K562 (cell line): ENCODE measurements around the gene ZNF266. TPM values are rescaled to one million over a fixed set of nuclear protein-coding genes. Genes with fewer than 3 reads are reported as not detected.

Experiments used
- ATAC-seq: fragments of 200-7000 bp; cut with Tn5 transposase; 3 replicates; pipeline ENCODE4 v1.9.1; 2020; ENCODE audit warnings: moderate library complexity
- BruUV-seq: library from RNA; stranded (reverse); fragments of 400-500 nt; replicated peaks from 2 replicates; lab custom pipeline; 2021; lab: Mats Ljungman, UMichigan
- CTCF ChIA-PET: fragments of 300-600 bp; formaldehyde crosslinking; extraction: SDS; loops from one replicate; lab custom pipeline; 2021; ENCODE audit warnings: low intra/inter-chr PET ratio; lab: Yijun Ruan, JAX
- POLR2A ChIA-PET: fragments of 300-600, 350-650 bp; sonication (Branson Sonifier 250); formaldehyde crosslinking; extraction: SDS; loops from one replicate; lab custom pipeline; 2021; ENCODE audit warnings: antibody characterized with exemption, inconsistent platforms; lab: Yijun Ruan, JAX
- DNase-seq, 4 experiments: peaks; one replicate each; pipeline versions ENCODE4 v3.0.0 to v3.0.0-alpha.2; 2011 to 2018; ENCODE audit warnings: low spot score in 3 of 4, mixed read lengths in 3 of 4; ENCODE audit errors: extremely low read depth in 1 of 4
- FAIRE-seq: peaks from 2 replicates; lab custom pipeline; 2011; peaks lifted over from hg19 to GRCh38; lab: Jason Lieb, UNC
- H2AFZ ChIP-seq: 2 replicates; pipeline ENCODE4 v1.6.0; 2011; ENCODE audit warnings: low read depth, low read length, control low read depth, inconsistent platforms
- H3K27ac ChIP-seq: fragments of 200-600 bp; 3 replicates; pipeline ENCODE4 v1.8.0; 2011; ENCODE audit warnings: low read depth, mild to moderate bottlenecking, control low read depth, inconsistent platforms, low read length, moderate library complexity, mixed read lengths; ENCODE audit errors: extremely low read depth
- H3K27me3 ChIP-seq, 2 experiments: fragments of 300-600 bp in 1 of 2; 2 replicates in 1 of 2; 3 replicates in 1 of 2; pipeline versions ENCODE4 v1.6.0 to v1.8.0; 2011; ENCODE audit warnings: inconsistent platforms in 2 of 2, low read length in 2 of 2, mild to moderate bottlenecking in 1 of 2, mixed read lengths in 1 of 2, moderate library complexity in 1 of 2; ENCODE audit not compliant: control insufficient read depth in 2 of 2, insufficient read depth in 2 of 2
- H3K36me3 ChIP-seq: fragments of 300-600 bp; 3 replicates; pipeline ENCODE4 v1.8.0; 2011; ENCODE audit warnings: mild to moderate bottlenecking, low read length, inconsistent platforms; ENCODE audit not compliant: control insufficient read depth, insufficient read depth
- H3K4me1 ChIP-seq, 2 experiments: fragments of 200-600 bp in 1 of 2; replicated peaks in 1 of 2; 2 replicates in 1 of 2; 3 replicates in 1 of 2; pipeline versions ENCODE4 v1.5.1 to v1.8.0; 2011; ENCODE audit warnings: inconsistent platforms in 2 of 2, low read length in 2 of 2, mild to moderate bottlenecking in 1 of 2, mixed read lengths in 1 of 2, moderate library complexity in 1 of 2; ENCODE audit not compliant: control insufficient read depth in 2 of 2, insufficient read depth in 2 of 2
- H3K4me2 ChIP-seq: 2 replicates; pipeline ENCODE4 v1.6.1; 2011; ENCODE audit warnings: low read length, control low read depth, inconsistent platforms, mixed read lengths; ENCODE audit not compliant: insufficient read depth
- H3K4me3 ChIP-seq: fragments of 200-600 bp; sonication (generic), shearing (Covaris generic); 2 replicates; pipeline ENCODE4 v1.5.1; 2016; ENCODE audit warnings: control low read depth, inconsistent platforms
- H3K79me2 ChIP-seq: fragments of 200-600 bp; 3 replicates; pipeline ENCODE4 v1.8.0; 2011; ENCODE audit warnings: low read length, inconsistent platforms; ENCODE audit not compliant: control insufficient read depth, insufficient read depth
- H3K9ac ChIP-seq, 2 experiments: 2 replicates each; pipeline versions ENCODE4 v1.6.0 to v1.6.1; 2011; ENCODE audit warnings: low read depth in 2 of 2, low read length in 2 of 2, control low read depth in 1 of 2, inconsistent platforms in 1 of 2, mild to moderate bottlenecking in 1 of 2, mixed read lengths in 1 of 2; ENCODE audit not compliant: insufficient read depth in 1 of 2
- H3K9me1 ChIP-seq: one replicate; pipeline ENCODE4 v1.6.0; 2011; ENCODE audit warnings: inconsistent platforms, mild to moderate bottlenecking, low read length, moderate library complexity; ENCODE audit not compliant: control insufficient read depth, insufficient read depth
- H3K9me3 ChIP-seq: replicated peaks from 2 replicates; pipeline ENCODE4 v1.5.1; 2011; ENCODE audit warnings: low read depth, low read length, inconsistent platforms; ENCODE audit not compliant: control insufficient read depth, insufficient read depth
- H4K20me1 ChIP-seq: replicated peaks from 2 replicates; pipeline ENCODE4 v1.6.1; 2011; ENCODE audit warnings: low read length, inconsistent platforms, mixed read lengths; ENCODE audit not compliant: control insufficient read depth, insufficient read depth
- DNMT1 ChIP-seq: fragments of 450-650 bp; IDR thresholded peaks from 2 replicates; pipeline ENCODE4 v1.6.1; 2016; ENCODE audit warnings: antibody characterized with exemption, mild to moderate bottlenecking
- ESRRB ChIP-seq: fragments of 250-450 bp; sonication (Bioruptor Pico); IDR thresholded peaks from 2 replicates; pipeline ENCODE4 v1.5.0; 2020; ENCODE audit warnings: mild to moderate bottlenecking, moderate library complexity, borderline replicate concordance
- GATA2 ChIP-seq: sonication (generic); formaldehyde crosslinking; IDR thresholded peaks from 2 replicates; pipeline ENCODE4 v1.4.0; 2020; ENCODE audit warnings: mild to moderate bottlenecking, missing genetic modification reagents
- HNRNPUL1 ChIP-seq: fragments of 200-400 bp; formaldehyde crosslinking; IDR thresholded peaks from 2 replicates; pipeline ENCODE4 v1.6.1; 2017; ENCODE audit warnings: low read length
- SNIP1 ChIP-seq: fragments of 450-650 bp; IDR thresholded peaks from 2 replicates; pipeline ENCODE4 v1.7.1; 2017; ENCODE audit warnings: low read depth, mild to moderate bottlenecking
- TAF7 ChIP-seq: fragments of 450-650 bp; IDR thresholded peaks from 2 replicates; pipeline ENCODE4 v1.6.1; 2016; ENCODE audit warnings: missing genetic modification characterization, missing compliant biosample characterization
- ZNF253 ChIP-seq: fragments of 250-450 bp; sonication (Bioruptor Pico); conservative IDR thresholded peaks from 2 replicates; pipeline ENCODE4 v1.6.1; 2021; ENCODE audit warnings: mild to moderate bottlenecking
- ZNF586 ChIP-seq: fragments of 450-650 bp; formaldehyde crosslinking; conservative IDR thresholded peaks from 2 replicates; pipeline ENCODE4 v1.4.0; 2020; ENCODE audit warnings: mild to moderate bottlenecking, moderate library complexity
- ZNF79 ChIP-seq: fragments of 250-450 bp; sonication (Bioruptor Pico); IDR thresholded peaks from 2 replicates; pipeline ENCODE4 v1.4.0; 2020; ENCODE audit warnings: low read depth, mild to moderate bottlenecking, moderate library complexity
- ZSCAN32 ChIP-seq: fragments of 450-650 bp; formaldehyde crosslinking; IDR thresholded peaks from 2 replicates; pipeline ENCODE4 v1.4.0; 2020; ENCODE audit warnings: mild to moderate bottlenecking, moderate library complexity
- WGBS: fragments of 100-300 bp; shearing (Covaris generic); methylation state at CpG from one replicate; pipeline ENCODE4 v1.1.6; 2016; ENCODE audit warnings: low coverage, mixed read lengths; ENCODE audit not compliant: insufficient coverage; ENCODE audit errors: missing lambda C conversion rate; 5-methylcytosine and 5-hydroxymethylcytosine counted together
- in situ Hi-C: fragments of 300-500 bp; cut with MboI; formaldehyde crosslinking; loops from 4 replicates; pipeline ENCODE4 v1.15.0; 2018; ENCODE audit warnings: inconsistent platforms, mixed read lengths
- intact Hi-C: fragments of 100-400 bp; cut with micrococcal nuclease; formaldehyde crosslinking; loops from 2 replicates; pipeline ENCODE4 v1.14.2; 2022
- polyA plus RNA-seq, 8 experiments: library from polyadenylated mRNA; depleted of rRNA in 4 of 8; stranded (reverse) in 5 of 8; unstranded in 3 of 8; fragments of >200 nt; fragmentation: Nextera tagmentation in 2 of 8; fragmentation: Illumina TruSeq in 1 of 8; extraction: Ambion mirVana in 2 of 8; extraction: Trizol in 1 of 8; gene quantifications; 2 replicates each; pipeline versions ENCODE4 v1.2.1 to v1.2.3, GENCODE V29; 2011 to 2014; ENCODE audit warnings: inconsistent platforms in 1 of 8, missing spikeins in 1 of 8
- total RNA-seq, 7 experiments: library from RNA; depleted of rRNA in 6 of 7; stranded (reverse); fragments of >200 nt in 6 of 7; fragmentation: Illumina TruSeq in 2 of 7; extraction: Trizol in 2 of 7; gene quantifications; 2 replicates each; pipeline versions ENCODE4 v1.2.1 to v1.2.3, GENCODE V29; 2011 to 2021; ENCODE audit warnings: low replicate concordance in 1 of 7

The ZNF266 gene
- total and polyA plus RNA-seq, 9 of the 15 experiments (the other 6 are each of a cell fraction or from before 2014, with no cell fraction given): 5.9 to 40.9 (median 20.3) TPM

- H3K27ac ChIP-seq: no peak overlapping the region
- no peak overlapping the region for H3K4me3 ChIP-seq
- ATAC-seq (no peak), FAIRE-seq (no peak), DNase-seq (no peak)
- H4K20me1 ChIP-seq: no peaks in the 10 kb centered on the region
- peaks cover 0 to 7% of the 10 kb centered on the region in 2 experiments; a peak in 2 of 5 replicates for H3K4me1 ChIP-seq
- peaks cover 3% of the 10 kb centered on the region; the same call in 1 of the 3 replicates for H3K36me3 ChIP-seq
- intact Hi-C loops (no loop called here), in situ Hi-C loops (no loop called here)
- no TSS peak for BruUV-seq
- TF ChIP-seq ESRRB (CRISPR knock-in tag): no peak
- no peak for TF ChIP-seq ZNF253 (CRISPR knock-in tag)
- TF ChIP-seq GATA2 (CRISPR knock-in tag): no peak
- TF ChIP-seq DNMT1: no peak
- TF ChIP-seq SNIP1: no peak
- no peak for TF ChIP-seq ZNF79 (CRISPR knock-in tag)
- no peak for TF ChIP-seq ZSCAN32 (CRISPR knock-in tag)
- TF ChIP-seq ZNF586 (CRISPR knock-in tag): no peak
- TF ChIP-seq TAF7: no peak
- TF ChIP-seq HNRNPUL1: no peak
- H3K4me2 ChIP-seq: 0 out of 2 replicates have a peak overlapping the region, but pooled peaks have one; percentile 80
- no peaks in the 10 kb centered on the region for H3K9me1 ChIP-seq
- H3K27me3 ChIP-seq: no peaks in the 10 kb centered on the region
- no peak overlapping the region for H3K9ac ChIP-seq
- CTCF ChIA-PET: no interaction called here
- 16% methylated on average over 5 of the region's 5 CpGs for WGBS
- H2AFZ ChIP-seq: no peak overlapping the region
- POLR2A ChIA-PET: interaction anchor here (0.7 kb wide), 1 partner anchor 139 kb away, joined by 3 read pairs; no protein-coding TSS in a partner anchor
- no peaks in the 10 kb centered on the region for H3K79me2 ChIP-seq
- peaks cover 16% of the 10 kb centered on the region for H3K9me3 ChIP-seq
Measured at GRCh38 chr19:9407827-9408226, 27.5 kb downstream of the ZNF266 start.
